Upper lobe of left lung (tissue), 4 donors: ENCODE measurements around the gene RNLS.

Experiments
- POLR2A ChIP-seq, 4 donors: fragments of 450-650 bp; IDR thresholded peaks; one replicate each; pipeline ENCODE4 v1.5.1; 2016 to 2017; ENCODE audit warnings: antibody characterized with exemption in 4 of 4, mild to moderate bottlenecking in 2 of 4
- POLR2AphosphoS5 ChIP-seq, 2 donors: sonication (generic); formaldehyde crosslinking; IDR thresholded peaks; one replicate each; pipeline ENCODE4 v1.5.1; 2017; ENCODE audit warnings: antibody characterized with exemption in 2 of 2

GRCh38 chr10:88401671-88402347, 181.3 kb downstream of the RNLS start:
- TF ChIP-seq POLR2A (IDR thresholded peaks at IDR 0.05) (no peak), POLR2AphosphoS5 (IDR thresholded peaks at IDR 0.05) (no peak)
